ENCODE results near the gene FAM78B.
A peak's percentile ranks its signal among the peaks of the same experiment; 100 is the strongest.

The FAM78B gene

GRCh38 chr1:166063701-166064100 lies 103.1 kb downstream of the FAM78B start:
- no peak for DNase-seq

GRCh38 chr1:166062421-166063070 lies 104.3 kb downstream of the FAM78B start:
- DNase-seq, result peak; percentile 71

- DNase-seq, result peak; percentile 10
Observed at GRCh38 chr1:166057650-166058049, 109.2 kb downstream of the FAM78B start.

GRCh38 chr1:166053395-166053794 lies 113.4 kb downstream of the FAM78B start:
- DNase-seq, result no peak

- DNase-seq, result no peak
Observed at GRCh38 chr1:166040202-166040997, 126.4 kb downstream of the FAM78B start.

- DNase-seq, result no peak
Observed at GRCh38 chr1:166039436-166040201, 127.2 kb downstream of the FAM78B start.

GRCh38 chr1:166036092-166036491 lies 130.7 kb downstream of the FAM78B start:
- no peak for DNase-seq

- DNase-seq, result peak; percentile 82
Observed at GRCh38 chr1:166032572-166033371, 134.0 kb downstream of the FAM78B start.

GRCh38 chr1:166031932-166032571 lies 134.7 kb downstream of the FAM78B start:
- no peak for DNase-seq

- DNase-seq, result no peak
Observed at GRCh38 chr1:166029196-166029945, 137.4 kb downstream of the FAM78B start.

- no peak for DNase-seq
Observed at GRCh38 chr1:166026555-166026954, 140.2 kb downstream of the FAM78B start.

GRCh38 chr1:166026143-166026542 lies 140.7 kb downstream of the FAM78B start:
- DNase-seq, result no peak

- DNase-seq, result no peak
Observed at GRCh38 chr1:166020210-166020609, 146.6 kb downstream of the FAM78B start.
